Activated CD8-positive, alpha-beta memory T cell treated with anti-CD3 and anti-CD28 coated beads, Interleukin-2, amount 50 U/mL, for 48 hours (primary cell): ENCODE results near the gene LRIG2.
"Not testable (repeated sequence)": the region's sequence is repeated elsewhere in the genome, so short reads cannot be mapped to it uniquely, and the experiment has no call there.

ENCODE experiments used
- DNase-seq: peaks from one replicate; pipeline ENCODE4 v3.0.0-alpha.2; 2020

Gene LRIG2

GRCh38 chr1:113072141-113072756 is 749 bp upstream of the LRIG2 start:
- no peak for DNase-seq

DNA sequence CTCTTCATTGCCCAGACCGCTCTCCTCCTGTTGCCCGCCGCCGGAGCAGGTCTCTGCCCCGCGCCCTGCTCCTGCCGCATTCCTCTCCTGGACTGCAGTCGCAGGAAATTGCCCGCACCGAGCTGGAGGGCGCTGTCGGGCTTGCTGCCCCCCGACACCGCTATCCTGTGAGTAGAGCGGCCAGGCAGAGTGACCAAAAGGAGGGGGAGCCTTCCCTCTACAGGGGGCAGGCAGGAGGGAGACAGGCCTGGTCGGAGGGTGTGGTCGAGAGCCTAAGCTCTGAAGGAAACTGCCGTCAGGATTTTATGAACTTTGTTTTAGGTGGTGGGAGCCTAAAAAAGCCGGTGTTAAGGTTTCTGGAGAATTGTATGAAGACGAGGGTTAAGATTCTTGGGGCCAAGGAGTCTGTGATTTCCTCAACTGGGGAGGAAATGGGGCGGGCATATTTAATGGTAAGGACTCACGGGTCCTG is 517 bp downstream of the LRIG2 start:
- DNase-seq: no peak

DNA sequence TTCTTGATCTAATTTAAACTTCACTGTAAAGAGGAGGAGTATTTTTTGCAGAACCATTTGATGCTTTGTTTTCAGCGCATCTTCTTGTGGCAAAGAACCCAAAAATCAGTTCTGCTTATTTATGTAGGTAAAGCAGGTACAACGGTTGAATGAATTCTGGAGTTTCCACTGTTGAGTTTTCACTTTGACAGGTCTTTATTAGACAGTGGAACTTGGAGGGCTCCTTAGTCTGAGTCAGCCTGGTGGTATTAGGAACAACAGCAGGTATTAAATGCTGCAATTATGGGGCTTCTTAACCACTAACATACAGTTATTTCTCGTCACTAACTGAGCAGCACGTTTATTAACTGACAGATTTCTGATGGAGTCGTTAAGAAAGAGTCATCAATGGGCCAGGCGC is 1.2 kb downstream of the LRIG2 start:
- no peak for DNase-seq

- DNase-seq: not testable (repeated sequence)
Observed at GRCh38 chr1:113077978-113078377, 5.0 kb downstream of the LRIG2 start.

DNA sequence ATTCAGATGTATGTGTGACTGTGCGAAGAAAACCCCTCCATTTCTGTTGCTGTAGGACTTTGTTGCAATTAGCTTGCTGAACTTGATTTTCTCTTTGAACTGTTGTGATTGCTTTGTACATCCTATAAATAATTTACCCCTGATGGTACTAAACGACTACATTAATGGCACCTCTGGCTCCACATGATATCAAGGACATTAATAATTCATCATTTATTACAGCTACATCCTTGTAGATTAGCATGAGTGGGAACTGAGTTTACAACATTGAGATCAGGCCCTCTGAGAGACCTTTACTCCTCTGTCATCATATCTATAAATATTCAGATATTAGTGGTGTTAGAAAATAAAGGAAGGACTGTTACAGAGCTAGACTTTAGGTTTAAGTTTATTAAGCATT is 13.5 kb downstream of the LRIG2 start:
- DNase-seq: no peak

- no peak for DNase-seq
Observed at GRCh38 chr1:113088972-113089371, 16.0 kb downstream of the LRIG2 start.

DNA sequence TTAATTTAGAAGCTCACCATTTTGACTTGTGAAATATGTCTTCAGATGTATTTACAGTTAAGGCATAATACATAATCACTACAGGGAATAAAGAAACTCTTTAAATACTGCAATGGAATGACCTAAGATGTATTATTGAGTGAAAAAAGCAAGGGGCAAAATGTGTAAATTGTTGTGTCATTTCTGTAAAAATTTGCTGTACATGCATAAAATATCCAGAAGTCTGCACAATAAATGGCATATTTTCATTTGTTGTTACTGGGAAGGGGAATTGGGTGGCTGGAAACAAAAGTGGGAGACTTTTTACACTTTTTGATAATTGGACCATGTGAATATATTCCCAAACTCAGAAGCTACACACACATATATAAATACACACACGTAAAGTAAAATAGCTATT is 17.1 kb downstream of the LRIG2 start:
- no peak for DNase-seq

DNA sequence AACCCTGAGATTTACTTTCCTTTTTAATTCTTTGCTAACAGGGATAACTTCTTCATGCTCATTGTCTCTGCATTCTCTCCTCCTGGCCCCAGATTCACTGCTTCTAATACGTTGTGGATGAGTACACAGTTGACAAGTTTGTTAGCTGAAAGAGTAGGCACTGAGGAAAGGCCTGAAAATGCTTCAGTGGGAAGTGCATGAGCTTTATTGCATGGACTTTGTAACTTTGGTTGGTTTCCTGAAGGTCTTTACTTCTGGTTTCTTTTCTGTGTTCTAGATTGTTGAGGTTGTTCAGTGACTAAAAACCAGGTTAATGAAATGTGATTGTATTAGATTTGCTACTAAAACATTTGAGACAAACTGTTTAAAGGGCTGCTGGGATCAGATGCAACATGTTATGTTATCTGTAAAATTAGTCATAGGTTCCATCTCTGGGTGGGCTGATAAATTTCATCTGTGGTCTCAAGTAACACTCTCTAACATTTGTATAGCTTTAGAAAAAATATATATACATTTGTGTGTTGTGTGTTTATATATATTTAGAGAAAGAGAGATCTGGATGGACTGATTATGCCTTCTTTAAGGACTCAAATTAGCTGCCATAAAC is 19.1 kb downstream of the LRIG2 start:
- no peak for DNase-seq

DNA sequence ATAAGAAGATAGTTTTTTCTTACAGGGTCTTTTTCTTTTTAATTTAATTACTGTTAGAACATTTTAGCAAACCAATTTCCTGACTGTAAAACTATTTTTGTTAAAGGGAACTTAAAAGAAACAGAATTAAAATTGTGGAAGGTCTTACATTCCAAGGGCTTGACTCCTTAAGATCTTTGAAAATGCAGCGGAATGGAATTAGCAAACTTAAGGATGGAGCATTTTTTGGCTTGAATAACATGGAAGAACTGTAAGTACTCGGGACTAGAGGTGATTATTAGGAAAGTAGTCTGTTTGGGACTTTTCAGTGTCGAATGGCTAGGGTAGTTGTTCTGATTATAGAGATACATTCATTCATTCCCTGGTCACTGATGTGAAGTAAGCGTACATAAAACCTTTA is 21.5 kb downstream of the LRIG2 start:
- no peak for DNase-seq

- DNase-seq: no peak
Observed at GRCh38 chr1:113095790-113096455, 22.9 kb downstream of the LRIG2 start.

DNA sequence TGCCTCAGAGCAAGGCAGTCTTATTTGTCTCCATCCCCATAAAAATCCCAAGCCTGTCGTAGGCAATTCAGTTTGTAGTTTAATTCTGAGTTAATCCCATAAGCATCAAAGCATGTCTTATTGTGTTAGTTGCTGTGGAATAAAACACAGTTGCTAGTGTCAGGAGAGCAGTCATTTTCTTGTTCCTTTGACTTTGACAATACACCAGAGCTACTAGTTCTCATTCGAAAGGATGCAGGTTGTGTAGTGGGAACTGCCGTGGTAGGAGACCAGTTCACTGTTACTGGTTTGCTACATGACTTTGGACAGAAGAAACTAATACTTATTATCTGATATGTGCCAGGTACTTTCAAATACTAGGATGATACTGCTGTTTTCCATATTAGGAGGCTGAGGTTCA is 23.5 kb downstream of the LRIG2 start:
- DNase-seq: no peak

- DNase-seq: no peak
Observed at GRCh38 chr1:113101588-113101987, 28.6 kb downstream of the LRIG2 start.

DNA sequence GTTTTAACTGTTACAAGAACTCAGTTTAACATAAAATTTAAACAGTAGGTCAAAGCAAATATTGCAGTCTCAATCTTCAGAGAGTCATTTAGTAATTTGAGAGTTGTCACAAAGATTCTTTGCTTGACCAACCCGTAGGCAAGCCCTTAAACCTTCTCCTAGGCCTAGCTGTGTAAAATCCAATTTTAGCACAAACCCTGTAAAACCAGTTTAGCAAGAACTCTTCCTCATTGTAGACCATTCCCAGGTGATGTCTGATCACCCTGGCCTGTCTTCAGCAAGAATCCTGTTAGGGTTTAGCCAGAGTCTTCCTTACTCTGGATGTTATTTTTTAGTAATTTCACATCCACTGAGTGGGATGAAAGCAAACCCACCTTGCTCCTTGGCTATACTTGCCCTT is 30.1 kb downstream of the LRIG2 start:
- no peak for DNase-seq

GRCh38 chr1:113103977-113104376 is 31.0 kb downstream of the LRIG2 start:
- no peak for DNase-seq

DNA sequence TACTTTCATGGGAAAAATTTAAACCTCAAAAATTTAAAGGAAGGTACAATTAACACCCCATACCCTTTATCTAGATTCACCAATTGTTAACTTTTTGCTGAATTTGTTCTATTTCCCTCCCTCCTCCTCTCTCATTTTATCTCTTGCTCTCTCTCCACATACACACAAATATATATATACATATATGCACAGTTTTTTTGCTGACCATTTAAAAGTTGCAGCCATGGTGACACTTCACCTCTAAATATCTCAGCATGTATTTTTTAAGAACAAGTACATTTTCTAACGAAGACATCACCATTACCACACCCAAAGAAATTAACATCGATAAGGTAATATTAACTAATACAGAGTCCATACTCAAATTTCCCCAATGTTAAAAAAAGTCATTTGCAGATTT is 33.9 kb downstream of the LRIG2 start:
- DNase-seq: no peak

DNA sequence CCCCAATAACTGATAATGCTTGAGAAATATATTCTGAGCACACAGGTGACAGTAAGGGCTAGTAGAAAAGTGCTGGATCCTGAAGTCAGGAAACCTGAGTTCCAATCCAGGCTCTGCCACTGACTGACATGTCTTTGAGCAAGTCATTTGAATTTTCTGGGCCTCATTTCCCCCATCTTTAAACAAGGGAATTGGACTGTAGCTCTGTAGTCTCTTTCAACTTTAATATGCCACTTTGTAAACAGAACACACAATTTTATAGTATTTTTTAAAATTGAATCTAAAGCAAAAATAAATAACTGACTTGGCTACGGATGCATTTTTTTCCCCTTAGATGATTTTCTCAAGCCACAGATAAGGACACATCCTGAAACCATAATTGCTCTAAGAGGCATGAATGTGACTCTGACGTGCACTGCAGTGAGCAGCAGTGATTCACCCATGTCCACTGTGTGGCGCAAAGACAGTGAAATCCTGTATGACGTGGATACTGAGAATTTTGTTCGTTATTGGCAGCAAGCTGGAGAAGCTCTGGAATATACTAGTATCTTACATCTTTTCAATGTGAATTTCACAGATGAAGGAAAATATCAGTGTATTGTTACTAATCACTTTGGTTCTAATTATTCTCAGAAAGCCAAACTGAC is 37.0 kb downstream of the LRIG2 start:
- DNase-seq: no peak

- no peak for DNase-seq
Observed at GRCh38 chr1:113118266-113118665, 45.3 kb downstream of the LRIG2 start.

GRCh38 chr1:113123737-113124136 is 50.7 kb downstream of the LRIG2 start:
- no peak for DNase-seq

DNA sequence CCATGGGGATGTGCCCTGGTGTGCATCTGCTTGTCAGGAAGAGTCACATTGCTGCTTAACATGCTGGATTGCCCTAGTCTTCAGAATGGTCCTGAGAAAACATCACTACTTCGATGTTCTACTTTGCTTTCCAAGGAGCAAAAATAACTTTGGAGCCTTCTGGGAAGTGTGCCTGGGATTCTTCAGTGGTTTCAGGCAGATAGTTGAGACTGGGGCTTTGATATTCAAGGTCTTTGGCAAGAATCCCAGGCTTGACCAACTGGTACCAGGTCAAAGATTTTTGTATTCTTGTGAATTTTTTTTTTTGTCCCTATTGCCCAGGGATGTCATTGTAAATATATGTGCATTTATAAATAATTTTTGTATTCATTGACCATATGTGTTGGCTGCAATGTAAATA is 51.4 kb downstream of the LRIG2 start:
- no peak for DNase-seq

DNA sequence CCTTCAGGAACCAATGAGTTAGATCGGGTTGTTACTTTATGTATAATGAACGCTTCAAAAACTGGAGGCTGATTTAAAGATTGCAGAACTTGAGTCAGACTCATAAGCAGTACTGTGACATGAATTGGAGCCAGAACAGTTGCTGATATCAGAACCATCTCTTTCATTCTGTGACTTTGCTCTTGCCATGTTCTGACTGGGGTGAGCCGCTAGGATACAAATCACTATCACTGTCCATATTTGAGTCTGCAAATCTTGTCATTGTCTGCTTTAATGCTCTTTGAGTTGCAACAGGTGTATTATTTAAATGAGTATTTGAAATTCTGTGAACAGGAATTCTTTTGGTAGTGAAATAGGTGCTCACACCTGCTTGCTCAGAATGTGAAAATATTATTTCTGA is 52.5 kb downstream of the LRIG2 start:
- DNase-seq: no peak

DNA sequence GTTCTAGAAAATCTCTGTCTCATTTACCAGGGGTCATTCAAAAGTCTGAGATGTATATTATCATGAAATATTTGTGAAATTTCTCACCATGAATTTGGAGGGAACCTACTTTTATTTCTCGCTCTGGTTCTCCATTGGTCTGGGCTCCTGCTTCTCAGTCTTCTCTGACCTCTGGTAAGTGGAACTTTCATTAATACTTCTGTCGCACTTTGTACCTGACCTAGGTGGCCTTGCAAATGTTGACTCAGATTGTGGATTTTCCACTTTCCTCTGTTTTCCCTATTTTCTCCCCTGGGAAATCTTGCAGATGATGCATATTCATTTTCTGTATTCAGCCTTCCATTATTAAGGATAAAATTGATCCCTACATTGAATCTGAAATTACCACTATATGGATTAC is 53.2 kb downstream of the LRIG2 start:
- no peak for DNase-seq

DNA sequence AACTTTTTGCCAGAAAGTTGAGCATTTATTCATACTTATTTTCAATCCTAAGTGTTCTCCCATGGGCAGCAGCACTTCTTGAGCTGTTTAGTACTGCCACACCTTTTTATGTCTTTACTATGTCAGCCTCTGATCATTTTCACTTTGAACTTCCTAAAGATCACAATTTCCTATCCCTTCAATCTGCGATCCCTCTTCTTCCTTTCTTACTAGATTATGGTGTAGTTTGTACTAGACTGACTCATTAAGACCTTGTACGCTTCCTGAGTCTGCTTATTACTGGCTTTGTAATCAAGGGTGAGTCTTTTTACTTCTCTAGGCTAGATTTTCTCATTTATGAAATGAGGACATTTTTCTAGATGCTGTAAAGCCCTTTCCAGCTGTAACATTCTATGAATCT is 55.1 kb downstream of the LRIG2 start:
- DNase-seq: no peak

- DNase-seq: no peak
Observed at GRCh38 chr1:113129529-113130185, 56.7 kb downstream of the LRIG2 start.

DNA sequence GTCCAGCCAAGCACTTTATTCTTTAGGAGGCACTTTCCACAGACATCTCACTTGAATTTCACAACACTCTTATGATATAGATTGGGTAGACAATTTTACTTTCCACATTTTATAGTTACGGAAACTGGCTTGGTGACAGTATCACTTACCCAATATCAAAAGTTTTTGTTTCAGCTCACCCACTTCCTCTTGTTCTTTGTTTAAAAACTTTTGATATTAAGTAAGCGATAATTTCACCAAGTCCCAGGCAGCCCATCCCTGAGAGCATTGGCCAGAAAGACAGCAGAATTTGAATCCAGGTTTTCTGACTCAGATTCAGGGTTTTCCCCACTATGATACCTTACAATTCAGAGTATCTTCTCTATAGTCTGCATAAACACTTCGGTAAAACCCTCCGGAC is 60.0 kb downstream of the LRIG2 start:
- DNase-seq: no peak
